ENCODE results near the gene LAMC2.

- no peak for TF ChIP-seq EZH2phosphoT487 (IDR thresholded peaks at IDR 0.05; ENCODE audit: borderline replicate concordance)
- TF ChIP-seq, protein P1, sequence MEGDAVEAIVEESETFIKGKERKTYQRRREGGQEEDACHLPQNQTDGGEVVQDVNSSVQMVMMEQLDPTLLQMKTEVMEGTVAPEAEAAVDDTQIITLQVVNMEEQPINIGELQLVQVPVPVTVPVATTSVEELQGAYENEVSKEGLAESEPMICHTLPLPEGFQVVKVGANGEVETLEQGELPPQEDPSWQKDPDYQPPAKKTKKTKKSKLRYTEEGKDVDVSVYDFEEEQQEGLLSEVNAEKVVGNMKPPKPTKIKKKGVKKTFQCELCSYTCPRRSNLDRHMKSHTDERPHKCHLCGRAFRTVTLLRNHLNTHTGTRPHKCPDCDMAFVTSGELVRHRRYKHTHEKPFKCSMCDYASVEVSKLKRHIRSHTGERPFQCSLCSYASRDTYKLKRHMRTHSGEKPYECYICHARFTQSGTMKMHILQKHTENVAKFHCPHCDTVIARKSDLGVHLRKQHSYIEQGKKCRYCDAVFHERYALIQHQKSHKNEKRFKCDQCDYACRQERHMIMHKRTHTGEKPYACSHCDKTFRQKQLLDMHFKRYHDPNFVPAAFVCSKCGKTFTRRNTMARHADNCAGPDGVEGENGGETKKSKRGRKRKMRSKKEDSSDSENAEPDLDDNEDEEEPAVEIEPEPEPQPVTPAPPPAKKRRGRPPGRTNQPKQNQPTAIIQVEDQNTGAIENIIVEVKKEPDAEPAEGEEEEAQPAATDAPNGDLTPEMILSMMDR (conservative IDR thresholded peaks at IDR 0.05; ENCODE audit: low read length): no peak
Observed at GRCh38 chr1:183246436-183246835, 60.4 kb downstream of the LAMC2 start.

All from Loucy (cell line).